ENCODE results near the gene WDR7. TPM values are rescaled to one million over a fixed set of nuclear protein-coding genes. Genes with fewer than 3 reads are reported as not detected.

WDR7 gene
- polyA plus RNA-seq, 1 donor from 2014 or later = 16.2 TPM

GRCh38 chr18:56891116-56891515 lies 240.0 kb downstream of the WDR7 start:
- H3K27ac Mint-ChIP-seq = no peak overlapping the region
- no peaks in the 10 kb centered on the region for H3K9me3 Mint-ChIP-seq
- H3K36me3 Mint-ChIP-seq = peaks cover 9% of the 10 kb centered on the region
- H3K4me3 Mint-ChIP-seq = no peak overlapping the region
- peaks cover 0 to 2% (median 1%) of the 10 kb centered on the region in 3 donors for H3K4me1 Mint-ChIP-seq
- no peaks in the 10 kb centered on the region for H3K27me3 Mint-ChIP-seq

DNA sequence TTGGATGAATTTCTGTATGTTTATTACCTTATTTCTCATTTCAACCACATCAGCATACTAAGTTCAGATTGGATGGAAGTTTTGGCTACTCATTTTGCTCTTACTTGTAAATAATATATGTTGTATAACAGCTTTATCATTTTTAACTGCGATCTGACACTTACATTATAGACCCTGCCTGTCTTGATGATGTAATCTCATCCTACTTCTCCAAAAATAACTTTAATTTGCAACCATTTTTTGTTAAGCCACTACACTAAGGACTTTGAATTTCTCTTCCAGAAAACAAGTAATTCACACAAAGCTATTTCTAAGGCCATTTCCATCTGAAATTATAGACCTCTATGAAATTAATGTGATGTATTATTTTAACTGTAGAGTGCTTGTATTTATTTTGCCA lies 240.7 kb downstream of the WDR7 start:
- H3K27ac Mint-ChIP-seq = no peak overlapping the region
- peaks cover 0 to 2% (median 1%) of the 10 kb centered on the region in 3 donors for H3K4me1 Mint-ChIP-seq
- H3K9me3 Mint-ChIP-seq = no peaks in the 10 kb centered on the region
- H3K36me3 Mint-ChIP-seq = peaks cover 6% of the 10 kb centered on the region
- no peaks in the 10 kb centered on the region for H3K27me3 Mint-ChIP-seq
- H3K4me3 Mint-ChIP-seq = no peak overlapping the region

DNA sequence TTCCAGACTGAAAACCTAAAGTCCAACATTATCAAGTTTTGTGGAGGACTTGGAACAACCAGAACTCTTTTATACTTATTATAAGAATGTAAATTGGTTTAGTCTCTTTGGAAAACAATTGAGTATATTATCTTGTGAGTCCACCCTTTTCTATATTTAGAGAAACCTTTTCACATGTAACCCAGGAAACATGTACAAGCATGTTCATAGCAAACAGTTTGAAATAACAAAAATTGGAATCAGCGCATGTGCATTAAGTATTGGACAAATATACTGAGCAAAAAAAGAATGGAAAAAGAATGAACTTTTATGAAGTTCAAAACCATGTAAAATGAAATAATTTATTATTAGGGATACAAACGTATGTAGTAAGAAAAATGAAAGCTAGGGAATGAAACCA lies 246.0 kb downstream of the WDR7 start:
- H3K27ac Mint-ChIP-seq = no peak overlapping the region
- no peak overlapping the region for H3K4me3 Mint-ChIP-seq

GRCh38 chr18:56899660-56900059 lies 248.5 kb downstream of the WDR7 start:
- Mint-ChIP-seq H3K4me1 (peaks cover 0 to 2% (median 0%) of the 10 kb centered on the region in 3 donors), H3K4me3 (no peak overlapping the region), H3K27me3 (no peaks in the 10 kb centered on the region), H3K27ac (no peak overlapping the region), H3K9me3 (no peaks in the 10 kb centered on the region), H3K36me3 (no peaks in the 10 kb centered on the region)

More for the DNA sequence above, 246.0 kb downstream of the WDR7 start:
- Mint-ChIP-seq H3K27me3 (no peaks in the 10 kb centered on the region), H3K4me1 (peaks cover 0 to 3% (median 0%) of the 10 kb centered on the region in 3 donors), H3K36me3 (no peaks in the 10 kb centered on the region), H3K9me3 (no peaks in the 10 kb centered on the region)

GRCh38 chr18:56900195-56901094 lies 249.3 kb downstream of the WDR7 start:
- H3K4me3 Mint-ChIP-seq = no peak overlapping the region
- H3K4me1 Mint-ChIP-seq = peaks cover 0 to 2% (median 0%) of the 10 kb centered on the region in 3 donors
- no peaks in the 10 kb centered on the region for H3K36me3 Mint-ChIP-seq
- no peak overlapping the region for H3K27ac Mint-ChIP-seq
- H3K27me3 Mint-ChIP-seq = no peaks in the 10 kb centered on the region
- no peaks in the 10 kb centered on the region for H3K9me3 Mint-ChIP-seq

GRCh38 chr18:56901919-56902318 lies 250.8 kb downstream of the WDR7 start:
- Mint-ChIP-seq H3K27me3 (no peaks in the 10 kb centered on the region), H3K36me3 (peaks cover 2% of the 10 kb centered on the region), H3K9me3 (no peaks in the 10 kb centered on the region), H3K27ac (no peak overlapping the region), H3K4me3 (no peak overlapping the region), H3K4me1 (peaks cover 0 to 2% (median 0%) of the 10 kb centered on the region in 3 donors)

DNA sequence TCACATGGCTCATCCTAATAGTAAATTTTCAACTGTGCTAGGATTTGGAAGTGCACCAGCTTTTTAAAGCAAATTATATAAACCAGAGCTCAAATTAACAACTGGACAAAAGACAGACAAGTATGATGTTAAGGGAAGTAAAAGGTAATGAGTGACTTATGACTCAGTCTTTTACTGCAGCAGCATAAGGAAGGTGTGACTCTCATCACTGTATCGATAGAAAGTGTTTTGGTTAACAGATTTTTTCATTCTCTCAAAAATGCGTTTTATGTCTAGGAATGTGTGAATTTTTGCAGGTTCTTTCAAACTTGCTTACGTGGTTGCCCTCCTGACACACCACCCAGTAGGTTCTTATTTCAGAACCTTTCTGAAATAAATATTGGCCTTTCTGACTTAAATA lies 251.5 kb downstream of the WDR7 start:
- H3K4me1 Mint-ChIP-seq = peaks cover 0 to 2% (median 0%) of the 10 kb centered on the region in 3 donors
- no peaks in the 10 kb centered on the region for H3K27me3 Mint-ChIP-seq
- H3K27ac Mint-ChIP-seq = no peak overlapping the region
- H3K36me3 Mint-ChIP-seq = peaks cover 4% of the 10 kb centered on the region
- no peaks in the 10 kb centered on the region for H3K9me3 Mint-ChIP-seq
- no peak overlapping the region for H3K4me3 Mint-ChIP-seq

- no peak overlapping the region for H3K27ac Mint-ChIP-seq
- H3K4me1 Mint-ChIP-seq = peaks cover 0 to 2% (median 0%) of the 10 kb centered on the region in 3 donors
- H3K27me3 Mint-ChIP-seq = no peaks in the 10 kb centered on the region
- H3K36me3 Mint-ChIP-seq = peaks cover 4% of the 10 kb centered on the region
- H3K4me3 Mint-ChIP-seq = no peak overlapping the region
- no peaks in the 10 kb centered on the region for H3K9me3 Mint-ChIP-seq
These were observed 252.5 kb downstream of the WDR7 start for GRCh38 chr18:56903686-56904085.

DNA sequence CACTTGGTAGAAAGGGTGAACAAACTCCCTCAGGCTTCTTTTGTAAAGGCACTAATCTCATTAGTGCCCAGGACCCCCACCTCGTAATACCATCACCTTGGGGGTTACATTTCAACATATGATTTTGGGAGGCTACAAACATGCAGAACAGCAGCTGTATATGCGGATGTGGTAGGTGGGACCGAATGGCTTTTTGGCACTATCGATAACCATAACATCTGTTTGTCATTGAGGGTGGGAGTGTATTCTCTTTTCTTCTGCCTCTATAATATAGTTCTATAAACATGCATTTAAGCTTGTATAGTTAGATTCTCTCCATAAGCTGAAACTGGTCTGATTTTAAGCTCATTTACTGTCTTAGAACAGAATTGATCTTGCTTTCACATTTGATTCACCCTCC lies 256.6 kb downstream of the WDR7 start:
- Mint-ChIP-seq H3K27me3 (no peaks in the 10 kb centered on the region), H3K27ac (no peak overlapping the region), H3K4me1 (no peaks in the 10 kb centered on the region), H3K36me3 (peaks cover 4% of the 10 kb centered on the region), H3K9me3 (no peaks in the 10 kb centered on the region), H3K4me3 (no peak overlapping the region)

GRCh38 chr18:56910237-56910636 lies 259.1 kb downstream of the WDR7 start:
- peaks cover 0 to 1% (median 0%) of the 10 kb centered on the region in 3 donors for H3K9me3 Mint-ChIP-seq
- H3K27ac Mint-ChIP-seq = no peak overlapping the region
- H3K27me3 Mint-ChIP-seq = no peaks in the 10 kb centered on the region
- no peak overlapping the region for H3K4me3 Mint-ChIP-seq
- H3K4me1 Mint-ChIP-seq = no peaks in the 10 kb centered on the region
- peaks cover 5% of the 10 kb centered on the region for H3K36me3 Mint-ChIP-seq

DNA sequence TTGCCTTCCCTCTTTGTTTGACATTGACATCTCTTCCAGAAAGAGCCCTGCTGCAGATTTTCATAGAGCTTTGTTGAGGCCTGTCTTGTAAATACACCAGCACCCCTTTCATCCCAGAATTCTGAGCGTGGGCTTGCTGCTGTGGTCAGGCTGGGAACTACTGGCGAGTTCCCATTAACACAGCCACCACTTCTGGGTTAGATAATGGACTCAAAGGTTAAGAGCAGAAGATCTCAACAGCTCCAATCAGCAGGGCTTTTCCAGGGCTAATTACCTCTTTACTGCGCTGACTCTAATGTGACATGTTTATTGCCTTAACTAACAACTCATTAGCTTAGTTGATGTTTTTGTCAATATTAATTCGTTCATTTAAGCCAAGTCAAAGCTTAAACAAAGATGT lies 259.8 kb downstream of the WDR7 start:
- H3K4me3 Mint-ChIP-seq = no peak overlapping the region
- H3K4me1 Mint-ChIP-seq = no peaks in the 10 kb centered on the region

GRCh38 chr18:56913941-56914340 lies 262.8 kb downstream of the WDR7 start:
- Mint-ChIP-seq H3K27me3 (no peaks in the 10 kb centered on the region), H3K9me3 (peaks cover 0 to 5% (median 1%) of the 10 kb centered on the region in 3 donors), H3K27ac (no peak overlapping the region), H3K4me3 (no peak overlapping the region), H3K36me3 (peaks cover 2% of the 10 kb centered on the region), H3K4me1 (no peaks in the 10 kb centered on the region)

More for the DNA sequence above, 259.8 kb downstream of the WDR7 start:
- Mint-ChIP-seq H3K36me3 (peaks cover 5% of the 10 kb centered on the region), H3K9me3 (peaks cover 0 to 5% (median 1%) of the 10 kb centered on the region in 3 donors), H3K27me3 (no peaks in the 10 kb centered on the region), H3K27ac (no peak overlapping the region)

GRCh38 chr18:56919190-56919589 lies 268.0 kb downstream of the WDR7 start:
- H3K27ac Mint-ChIP-seq = no peak overlapping the region
- H3K4me1 Mint-ChIP-seq = peaks cover 7 to 14% (median 8%) of the 10 kb centered on the region in 3 donors
- H3K4me3 Mint-ChIP-seq = no peak overlapping the region
- H3K36me3 Mint-ChIP-seq = peaks cover 8% of the 10 kb centered on the region
- H3K9me3 Mint-ChIP-seq = peaks cover 0 to 5% (median 0%) of the 10 kb centered on the region in 3 donors
- H3K27me3 Mint-ChIP-seq = no peaks in the 10 kb centered on the region

- H3K4me1 Mint-ChIP-seq = peaks cover 7 to 14% (median 8%) of the 10 kb centered on the region in 3 donors
- H3K9me3 Mint-ChIP-seq = peaks cover 0 to 2% (median 0%) of the 10 kb centered on the region in 3 donors
- no peak overlapping the region for H3K4me3 Mint-ChIP-seq
- peaks cover 15% of the 10 kb centered on the region for H3K36me3 Mint-ChIP-seq
- H3K27me3 Mint-ChIP-seq = no peaks in the 10 kb centered on the region
- no peak overlapping the region for H3K27ac Mint-ChIP-seq
These were observed 270.8 kb downstream of the WDR7 start for GRCh38 chr18:56921896-56922480.

GRCh38 chr18:56926734-56927133 lies 275.6 kb downstream of the WDR7 start:
- peaks cover 0 to 5% (median 5%) of the 10 kb centered on the region in 3 donors for H3K4me1 Mint-ChIP-seq
- peaks cover 0 to 3% (median 0%) of the 10 kb centered on the region in 3 donors for H3K9me3 Mint-ChIP-seq
- H3K4me3 Mint-ChIP-seq = no peak overlapping the region
- no peak overlapping the region for H3K27ac Mint-ChIP-seq
- H3K36me3 Mint-ChIP-seq = peaks cover 22% of the 10 kb centered on the region
- H3K27me3 Mint-ChIP-seq = no peaks in the 10 kb centered on the region
